IgD-negative memory B cell (primary cell): Measurements from ENCODE around the gene STK38. TPM values are rescaled to one million over a fixed set of nuclear protein-coding genes. Genes with fewer than 3 reads are reported as not detected.
"Not testable (repeated sequence)": the region's sequence is repeated elsewhere in the genome, so short reads cannot be mapped to it uniquely, and the experiment has no call there.

Experiments used
- H3K27ac Mint-ChIP-seq, 3 donors: one replicate each; pipeline ENCODE4 v1.8.0; 2020 to 2022; ENCODE audit warnings: mild to moderate bottlenecking in 3 of 3, mixed read lengths in 3 of 3, moderate library complexity in 1 of 3
- H3K27me3 Mint-ChIP-seq: one replicate; pipeline ENCODE4 v1.8.0; 2021; ENCODE audit warnings: mixed read lengths
- H3K36me3 Mint-ChIP-seq: one replicate; pipeline ENCODE4 v1.8.0; 2020; ENCODE audit warnings: mild to moderate bottlenecking, mixed read lengths
- H3K4me1 Mint-ChIP-seq, 3 donors: one replicate each; pipeline ENCODE4 v1.8.0; 2020 to 2022; ENCODE audit warnings: mixed read lengths in 3 of 3, mild to moderate bottlenecking in 1 of 3
- H3K4me3 Mint-ChIP-seq, 4 donors: one replicate each; pipeline ENCODE4 v1.8.0; 2020 to 2022; ENCODE audit warnings: mild to moderate bottlenecking in 4 of 4, mixed read lengths in 4 of 4, moderate library complexity in 3 of 4
- H3K9me3 Mint-ChIP-seq, 3 donors: one replicate each; pipeline ENCODE4 v1.8.0; 2020 to 2021; ENCODE audit warnings: mixed read lengths in 3 of 3, mild to moderate bottlenecking in 1 of 3
- polyA plus RNA-seq: library from polyadenylated mRNA; unstranded; fragments of 300-500 nt; fragmentation: Illumina TruSeq; gene quantifications from one replicate; pipeline ENCODE4 v1.2.3, GENCODE V29; 2021

The STK38 gene
- polyA plus RNA-seq, 1 donor from 2014 or later, result 61.6 TPM

DNA sequence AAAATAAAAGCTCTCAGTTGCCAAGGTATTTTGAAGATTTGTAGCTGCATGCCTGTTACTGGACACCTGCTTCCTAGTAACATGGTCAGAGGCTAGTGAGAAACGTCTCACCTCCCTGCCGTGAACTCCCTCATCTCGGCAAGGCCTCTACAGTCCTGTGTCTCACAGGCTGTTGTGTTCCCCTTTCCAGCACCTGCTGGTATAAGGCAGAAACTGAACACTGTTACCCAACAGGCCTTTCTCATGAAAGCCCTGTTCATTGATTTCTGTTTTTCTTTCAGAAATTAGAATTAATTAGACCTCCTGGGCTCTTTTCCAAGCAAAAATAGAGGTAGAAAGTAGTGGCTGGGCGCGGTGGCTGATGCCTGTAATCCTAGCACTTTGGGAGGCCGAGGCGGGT is 29.3 kb upstream of the STK38 start:
- peaks cover 3 to 11% (median 6%) of the 10 kb centered on the region in 3 donors for H3K4me1 Mint-ChIP-seq
- H3K36me3 Mint-ChIP-seq, result no peaks in the 10 kb centered on the region
- H3K9me3 Mint-ChIP-seq, result peaks cover 0 to 2% (median 0%) of the 10 kb centered on the region in 3 donors
- peak overlapping the region in 1 of 4 donors; percentile 82 for H3K4me3 Mint-ChIP-seq
- H3K27ac Mint-ChIP-seq, result no peak overlapping the region
- peaks cover 2% of the 10 kb centered on the region for H3K27me3 Mint-ChIP-seq

DNA sequence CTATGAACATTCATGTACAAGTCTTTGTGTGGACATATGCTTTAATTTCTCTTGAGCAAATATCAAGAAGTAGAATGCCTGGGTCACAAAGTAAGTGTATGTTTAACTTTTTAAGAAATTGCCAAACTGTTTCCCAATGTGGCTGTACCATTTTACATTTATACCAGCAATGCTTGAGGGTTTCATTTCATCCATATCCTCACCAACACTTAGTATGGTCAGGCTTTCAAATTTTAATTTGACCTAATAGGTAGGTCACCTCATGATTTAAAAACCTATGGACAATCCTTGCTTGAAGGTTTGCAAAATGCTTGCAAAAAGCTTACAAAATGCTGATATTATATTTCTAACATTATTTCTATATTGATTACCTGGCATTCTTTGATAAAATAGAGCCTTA is 27.4 kb upstream of the STK38 start:
- no peaks in the 10 kb centered on the region for H3K36me3 Mint-ChIP-seq
- peaks cover 0 to 2% (median 0%) of the 10 kb centered on the region in 3 donors for H3K9me3 Mint-ChIP-seq
- peaks cover 7 to 11% (median 9%) of the 10 kb centered on the region in 3 donors for H3K4me1 Mint-ChIP-seq
- peaks cover 2% of the 10 kb centered on the region for H3K27me3 Mint-ChIP-seq
- no peak overlapping the region for H3K4me3 Mint-ChIP-seq
- no peak overlapping the region for H3K27ac Mint-ChIP-seq

DNA sequence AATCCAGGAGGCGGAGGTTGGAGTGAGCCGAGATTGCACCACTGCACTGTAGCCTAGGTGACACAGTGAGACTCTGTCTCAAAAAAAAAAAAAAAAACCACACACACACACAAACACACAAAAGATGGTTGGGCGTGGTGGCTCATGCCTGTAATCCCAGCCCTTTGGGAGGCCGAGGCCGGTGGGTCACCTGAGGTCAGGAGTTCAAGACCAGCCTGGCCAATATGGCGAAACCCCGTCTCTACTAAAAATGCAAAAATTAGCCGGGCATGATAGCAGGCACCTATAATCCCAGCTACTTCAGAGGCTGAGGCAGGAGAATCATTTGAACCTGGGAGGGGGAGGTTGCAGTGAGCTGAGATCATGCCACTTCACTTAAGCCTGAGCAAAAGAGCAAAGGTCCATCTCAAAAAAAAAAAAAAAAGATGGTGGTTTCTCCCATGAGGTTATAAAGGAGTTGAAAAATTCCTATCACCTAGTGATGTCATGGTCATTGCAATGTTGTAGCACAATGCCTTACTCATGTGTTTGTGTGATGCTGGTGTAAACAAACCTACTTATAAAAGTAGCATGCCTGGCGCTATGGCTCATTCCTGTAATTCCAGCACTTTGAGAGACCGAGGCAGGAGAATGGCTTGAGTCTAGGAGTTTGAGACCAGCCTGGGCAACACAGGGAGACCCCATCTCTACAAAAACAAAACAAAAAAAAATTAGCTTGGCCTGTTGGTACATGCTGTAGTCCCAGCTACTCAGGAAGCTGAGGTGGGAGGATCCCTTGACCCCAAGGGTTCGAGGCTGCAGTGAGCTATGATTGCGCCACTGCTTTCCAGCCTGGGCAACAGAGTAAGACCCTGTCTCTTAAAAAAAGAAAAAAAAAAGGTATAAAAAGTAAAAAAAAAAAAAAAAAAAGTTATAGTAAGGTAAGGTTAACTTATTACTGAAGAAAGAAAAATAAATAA is 25.4 kb upstream of the STK38 start:
- H3K27ac Mint-ChIP-seq, H3K36me3 Mint-ChIP-seq, H3K27me3 Mint-ChIP-seq, H3K9me3 Mint-ChIP-seq, H3K4me1 Mint-ChIP-seq, H3K4me3 Mint-ChIP-seq: not testable (repeated sequence)

DNA sequence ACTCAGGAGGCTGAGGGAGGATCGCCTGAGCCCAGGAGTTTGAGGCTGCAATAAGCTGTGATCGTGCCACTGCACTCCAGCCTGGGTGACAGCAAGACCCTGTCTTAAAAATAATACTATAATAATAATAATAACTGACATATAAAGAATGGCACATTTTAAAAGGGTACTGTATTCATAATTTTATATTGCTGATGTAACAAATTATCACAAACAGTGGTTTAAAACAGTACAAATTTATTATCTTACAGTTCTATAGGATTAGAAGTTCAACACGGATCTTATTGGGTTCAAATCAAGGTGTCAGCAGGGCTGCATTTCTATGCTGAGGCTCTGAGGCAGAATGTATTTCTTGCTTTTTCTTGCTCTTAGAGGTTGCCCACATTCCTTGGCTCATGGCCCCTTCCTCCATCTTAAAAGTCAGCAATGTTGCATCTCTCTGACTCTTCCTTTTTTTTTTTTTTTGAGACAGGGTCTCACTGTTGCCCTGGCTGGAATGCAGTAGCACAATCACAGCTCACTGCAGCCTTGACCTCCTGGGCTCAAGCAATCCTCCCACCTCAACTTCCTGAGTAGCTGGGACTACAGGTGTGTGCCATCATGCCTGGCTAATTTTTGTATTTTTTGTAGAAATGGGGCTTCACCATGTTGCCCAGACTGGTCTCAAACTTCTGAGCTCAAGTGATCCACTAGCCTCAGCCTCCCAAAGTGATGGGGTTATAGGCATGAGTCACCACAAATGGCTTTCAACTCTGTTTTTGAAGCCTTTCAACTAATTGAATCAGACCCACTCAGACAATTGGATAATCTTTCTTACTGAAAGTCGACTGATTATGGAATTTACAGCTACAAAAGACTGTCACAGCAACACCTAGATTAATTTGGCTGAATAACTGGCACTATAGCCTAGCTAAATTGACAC is 24.1 kb upstream of the STK38 start:
- Mint-ChIP-seq H3K36me3 (no peaks in the 10 kb centered on the region), H3K27me3 (no peaks in the 10 kb centered on the region), H3K27ac (no peak overlapping the region)

DNA sequence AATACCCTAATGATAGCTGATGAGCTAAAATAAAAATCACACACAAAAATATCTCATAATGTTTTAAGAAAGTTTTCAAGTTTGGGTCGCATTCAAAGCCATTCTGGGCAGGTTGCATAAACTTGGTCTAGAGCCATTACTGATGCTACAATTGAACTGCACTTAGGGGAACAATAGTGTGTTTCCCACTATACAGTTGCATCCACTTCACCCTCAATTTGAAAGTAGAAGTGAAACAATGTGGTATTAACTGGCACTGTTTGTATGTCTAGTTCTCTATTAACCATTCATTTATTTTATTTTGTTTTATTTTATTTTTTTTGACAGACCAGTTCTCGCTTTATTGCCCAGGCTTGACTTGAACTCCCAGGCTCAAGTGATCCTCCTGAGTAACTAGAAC is 23.0 kb upstream of the STK38 start:
- Mint-ChIP-seq H3K27me3 (no peaks in the 10 kb centered on the region), H3K36me3 (no peaks in the 10 kb centered on the region), H3K4me1 (peaks cover 4 to 7% (median 5%) of the 10 kb centered on the region in 3 donors), H3K27ac (no peak overlapping the region), H3K9me3 (no peaks in the 10 kb centered on the region), H3K4me3 (peak overlapping the region in 1 of 4 donors; percentile 63)

More for the DNA sequence above, 24.1 kb upstream of the STK38 start:
- no peaks in the 10 kb centered on the region for H3K9me3 Mint-ChIP-seq
- no peak overlapping the region for H3K4me3 Mint-ChIP-seq
- peaks cover 4 to 7% (median 5%) of the 10 kb centered on the region in 3 donors for H3K4me1 Mint-ChIP-seq

DNA sequence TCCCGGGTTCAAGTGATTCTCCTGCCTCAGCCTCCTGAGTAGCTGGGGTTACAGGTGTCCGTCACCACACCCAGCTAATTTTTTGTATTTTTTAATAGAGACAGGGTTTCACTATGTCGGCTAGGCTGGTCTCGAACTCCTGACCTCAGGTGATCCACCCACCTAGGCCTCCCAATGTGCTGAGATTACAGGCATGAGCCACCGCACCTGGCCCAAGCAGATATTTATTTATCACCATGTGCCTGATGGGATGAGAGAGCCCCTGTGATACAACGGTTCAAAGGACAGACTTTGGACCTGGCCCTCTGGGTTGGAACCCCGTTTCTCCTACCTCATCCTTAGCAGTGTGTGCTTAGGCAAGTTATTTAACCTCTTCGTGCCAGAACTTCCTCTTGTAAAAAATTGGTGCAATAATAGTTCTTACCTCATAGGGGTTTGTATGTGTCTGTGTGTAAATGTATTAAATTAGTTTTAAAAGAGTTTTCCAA is 19.2 kb upstream of the STK38 start:
- H3K4me3 Mint-ChIP-seq, result no peak overlapping the region
- peaks cover 3 to 7% (median 4%) of the 10 kb centered on the region in 3 donors for H3K4me1 Mint-ChIP-seq
- H3K27me3 Mint-ChIP-seq, result peaks cover 4% of the 10 kb centered on the region
- no peaks in the 10 kb centered on the region for H3K9me3 Mint-ChIP-seq
- H3K36me3 Mint-ChIP-seq, result no peaks in the 10 kb centered on the region
- H3K27ac Mint-ChIP-seq, result no peak overlapping the region

DNA sequence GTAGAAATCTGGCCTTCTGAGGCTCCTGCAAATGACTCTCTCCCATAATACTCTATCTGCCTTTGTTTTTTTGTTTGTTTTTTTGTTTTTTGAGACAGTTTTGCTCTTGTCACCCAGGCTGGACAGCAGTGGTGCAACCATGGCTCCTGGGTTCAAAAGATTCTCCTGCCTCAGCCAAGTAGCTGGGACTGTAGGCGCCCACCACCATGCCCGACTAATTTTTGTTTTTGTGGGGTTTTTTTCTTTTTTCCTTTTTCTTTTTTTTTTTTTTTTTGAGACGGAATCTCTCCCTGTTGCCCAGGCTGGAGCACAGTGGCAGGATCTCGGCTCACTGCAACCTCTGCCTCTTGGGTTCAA is 16.6 kb upstream of the STK38 start:
- H3K4me1 Mint-ChIP-seq, result peaks cover 7 to 11% (median 10%) of the 10 kb centered on the region in 3 donors
- H3K4me3 Mint-ChIP-seq, result no peak overlapping the region
- H3K9me3 Mint-ChIP-seq, result no peaks in the 10 kb centered on the region
- no peak overlapping the region for H3K27ac Mint-ChIP-seq
- peaks cover 2% of the 10 kb centered on the region for H3K36me3 Mint-ChIP-seq
- peaks cover 6% of the 10 kb centered on the region for H3K27me3 Mint-ChIP-seq

DNA sequence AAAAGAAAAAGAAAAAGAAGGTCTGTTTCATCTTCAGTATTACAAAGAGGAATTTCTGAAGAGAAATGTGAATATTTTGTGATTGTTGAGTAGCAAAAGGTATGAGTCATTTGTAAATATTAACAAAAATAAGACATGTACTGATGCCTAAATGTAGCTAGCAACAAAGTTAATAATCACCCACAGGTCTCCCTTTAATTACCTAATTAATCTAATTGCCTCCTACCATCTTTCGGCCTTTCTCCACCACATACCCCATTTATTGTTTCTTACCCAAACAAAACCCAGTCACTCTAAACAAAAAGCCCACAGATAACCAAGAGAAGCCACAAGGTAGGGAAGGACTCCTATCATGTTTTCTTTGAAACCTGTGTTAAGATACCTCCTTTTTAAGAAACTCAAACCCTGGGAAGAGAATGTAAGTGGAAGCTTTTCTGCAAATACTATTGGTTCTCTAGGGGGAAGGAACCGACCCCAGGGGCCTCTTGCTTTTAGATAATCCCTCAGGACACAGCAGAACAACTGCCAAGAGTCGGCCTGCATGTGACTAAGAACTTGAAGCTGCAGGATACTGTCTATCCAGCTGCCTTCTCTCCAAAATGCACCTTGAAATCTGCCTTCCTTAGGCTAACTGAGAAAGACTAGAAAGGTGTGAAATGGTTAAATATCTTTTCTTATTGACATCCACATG is 16.1 kb upstream of the STK38 start:
- Mint-ChIP-seq H3K27me3 (peaks cover 6% of the 10 kb centered on the region), H3K4me1 (peaks cover 7 to 11% (median 9%) of the 10 kb centered on the region in 3 donors), H3K9me3 (no peaks in the 10 kb centered on the region), H3K27ac (no peak overlapping the region), H3K4me3 (no peak overlapping the region), H3K36me3 (peaks cover 2% of the 10 kb centered on the region)

DNA sequence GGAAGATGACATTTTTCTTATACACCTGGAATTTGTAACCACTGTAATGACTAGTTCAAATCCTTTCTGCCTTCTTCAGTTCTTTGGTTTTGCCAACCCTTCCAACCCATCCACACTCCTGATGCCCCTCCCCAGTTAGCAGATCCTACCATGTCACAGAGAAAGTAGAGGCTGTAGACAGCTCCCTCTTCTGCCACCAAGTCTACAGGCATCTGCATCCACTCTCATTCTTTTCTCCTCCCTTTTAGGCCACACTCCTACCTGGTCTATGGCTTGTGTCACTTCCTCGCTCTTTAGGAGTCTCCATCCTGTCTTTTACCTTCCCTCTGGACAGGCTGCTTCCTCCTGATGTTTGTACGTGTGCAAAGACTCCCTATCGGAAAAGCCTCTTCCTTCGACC is 13.5 kb upstream of the STK38 start:
- H3K4me1 Mint-ChIP-seq, result peaks cover 7 to 15% (median 9%) of the 10 kb centered on the region in 3 donors
- peaks cover 2% of the 10 kb centered on the region for H3K36me3 Mint-ChIP-seq
- no peak overlapping the region for H3K4me3 Mint-ChIP-seq
- H3K27me3 Mint-ChIP-seq, result peaks cover 6% of the 10 kb centered on the region
- H3K27ac Mint-ChIP-seq, result no peak overlapping the region
- no peaks in the 10 kb centered on the region for H3K9me3 Mint-ChIP-seq

DNA sequence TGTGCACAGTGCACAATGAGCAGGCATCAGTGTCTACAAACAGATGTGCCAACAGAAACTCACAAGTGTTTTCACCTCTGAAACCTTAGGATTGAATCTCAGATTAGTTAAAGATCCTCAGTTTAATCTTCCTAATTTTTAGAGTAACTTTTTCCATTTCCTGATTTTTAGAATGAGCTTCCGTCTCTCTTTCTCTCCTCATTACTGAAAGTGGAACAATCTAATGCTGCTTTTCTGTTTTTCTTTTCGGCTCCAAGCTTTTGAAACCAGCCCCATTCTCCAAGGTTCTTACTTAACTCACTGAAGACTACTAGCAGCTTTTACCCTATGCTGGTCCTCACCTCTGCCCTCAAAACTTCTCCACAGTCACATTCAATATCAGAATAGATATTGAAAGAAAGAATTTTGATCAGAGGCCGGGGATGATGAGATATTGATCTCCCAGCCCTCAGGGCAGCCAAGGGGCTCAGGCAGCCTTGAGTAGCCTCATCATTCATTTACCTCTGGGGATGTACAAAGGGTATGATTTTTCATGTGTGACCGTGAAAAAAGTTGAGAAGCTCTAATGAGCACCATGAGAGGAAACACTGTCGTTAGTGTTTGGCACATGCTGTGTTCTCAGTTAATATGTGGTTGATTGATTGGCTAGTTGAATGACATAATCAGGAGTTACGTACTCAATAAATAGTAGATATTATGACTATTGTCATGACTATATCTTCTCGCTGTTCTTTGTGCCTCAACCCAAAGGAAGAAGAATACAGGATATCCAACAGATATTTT is 11.9 kb upstream of the STK38 start:
- peak overlapping the region in 1 of 3 donors; percentile 41 for H3K27ac Mint-ChIP-seq
- H3K9me3 Mint-ChIP-seq, result no peaks in the 10 kb centered on the region

DNA sequence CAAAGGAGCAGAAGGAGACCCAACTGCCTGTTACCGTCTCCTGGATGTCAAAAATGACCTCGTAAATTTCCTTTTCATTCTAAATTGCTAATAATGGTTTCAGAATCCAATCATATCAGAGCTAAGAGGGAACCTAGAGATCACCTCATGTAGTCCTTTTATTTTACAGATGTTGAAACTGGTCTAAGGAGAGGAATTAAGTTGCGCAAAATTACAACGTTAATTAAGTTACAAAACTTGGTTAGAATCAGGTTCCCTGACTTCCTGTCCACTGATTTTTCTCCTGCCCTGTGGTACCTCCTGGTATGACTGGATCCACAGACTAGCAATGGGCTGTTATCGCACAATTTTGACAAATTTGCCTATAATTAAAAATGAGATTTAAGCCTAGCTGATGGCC is 9.0 kb upstream of the STK38 start:
- Mint-ChIP-seq H3K27me3 (peaks cover 3% of the 10 kb centered on the region), H3K4me3 (no peak overlapping the region), H3K27ac (no peak overlapping the region), H3K36me3 (peaks cover 2% of the 10 kb centered on the region), H3K9me3 (no peaks in the 10 kb centered on the region), H3K4me1 (peaks cover 7 to 17% (median 9%) of the 10 kb centered on the region in 3 donors)

More for the DNA sequence above, 11.9 kb upstream of the STK38 start:
- Mint-ChIP-seq H3K36me3 (peaks cover 2% of the 10 kb centered on the region), H3K4me1 (peaks cover 7 to 17% (median 9%) of the 10 kb centered on the region in 3 donors), H3K27me3 (peaks cover 6% of the 10 kb centered on the region), H3K4me3 (no peak overlapping the region)

DNA sequence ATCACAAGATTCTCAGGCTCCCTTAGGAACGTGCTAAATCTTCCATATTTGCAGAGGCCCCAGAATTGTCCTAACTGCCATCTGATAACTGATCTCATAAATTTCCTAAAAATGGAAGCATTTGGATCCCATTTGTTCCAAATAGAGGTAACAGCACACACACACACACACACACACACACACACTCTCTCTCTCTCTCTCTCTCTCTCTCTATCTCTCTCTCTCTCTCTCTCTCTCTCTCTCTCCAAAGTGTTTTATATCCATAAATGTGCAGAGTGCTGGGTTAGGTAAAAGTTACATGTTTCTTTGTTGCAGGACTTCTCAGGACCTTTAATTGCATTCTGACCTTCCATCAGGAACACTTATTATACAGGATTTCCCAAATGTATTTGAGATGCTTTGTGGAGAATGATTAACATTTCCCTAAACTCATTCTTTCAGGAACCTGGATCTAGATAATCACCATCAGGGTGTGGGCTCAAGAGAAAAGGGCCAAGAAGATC is 8.5 kb upstream of the STK38 start:
- Mint-ChIP-seq H3K36me3 (peaks cover 2% of the 10 kb centered on the region), H3K4me3 (no peak overlapping the region), H3K27me3 (peaks cover 3% of the 10 kb centered on the region), H3K4me1 (peaks cover 7 to 17% (median 10%) of the 10 kb centered on the region in 3 donors), H3K9me3 (no peaks in the 10 kb centered on the region), H3K27ac (no peak overlapping the region)

DNA sequence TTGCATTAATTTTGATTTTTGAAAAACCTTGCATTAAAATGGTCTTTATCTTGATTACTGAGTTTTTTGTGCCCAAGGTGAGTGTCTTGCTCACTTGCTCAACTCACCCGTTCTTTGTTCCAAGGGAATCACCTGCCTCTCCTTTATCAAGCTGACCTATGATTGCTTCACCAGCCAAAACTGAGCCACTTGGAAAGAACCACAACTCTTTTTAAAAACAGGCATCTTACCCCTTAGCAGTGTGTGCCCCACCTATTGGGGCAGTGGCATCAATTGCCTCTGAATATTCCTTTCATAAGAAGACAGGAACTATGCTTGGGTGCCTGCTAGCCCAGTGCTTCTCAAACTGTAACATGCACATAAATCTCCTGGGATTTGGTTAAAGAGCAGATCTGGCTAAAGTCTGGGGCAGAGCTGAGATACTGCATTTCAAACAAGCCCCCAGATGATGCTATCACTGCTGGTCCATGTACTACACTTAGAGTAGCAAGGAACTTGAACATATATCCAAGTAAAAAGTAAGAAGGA is 3.3 kb upstream of the STK38 start:
- Mint-ChIP-seq H3K4me1 (peaks cover 22 to 25% (median 22%) of the 10 kb centered on the region in 3 donors), H3K4me3 (peak overlapping the region in 3 of 4 donors; percentile 11 to 91 (median 45)), H3K27me3 (no peaks in the 10 kb centered on the region), H3K36me3 (no peaks in the 10 kb centered on the region), H3K27ac (no peak overlapping the region), H3K9me3 (no peaks in the 10 kb centered on the region)
